HG03432 (cell line): ENCODE data around the gene ZCCHC24.
"Not testable (repeated sequence)": the region's sequence is repeated elsewhere in the genome, so short reads cannot be mapped to it uniquely, and the experiment has no call there.

Experiments
- ATAC-seq: cut with Tn5 transposase; IDR thresholded peaks from one replicate; pipeline ENCODE4 v1.9.1; 2021; ENCODE audit warnings: mild to moderate bottlenecking, moderate library complexity; ENCODE audit not compliant: unreplicated experiment

ZCCHC24 gene

GRCh38 chr10:79347894-79348639, 97.4 kb downstream of the ZCCHC24 start:
- peak; percentile 78 for ATAC-seq

- ATAC-seq = peak; percentile 85
These were observed 98.1 kb downstream of the ZCCHC24 start, which contains the start of gene PPIF for GRCh38 chr10:79347226-79347893. PPIF (plus strand) TSS chr10:79347469; CDS start chr10:79347549, 80 bp downstream.

- no peak for ATAC-seq
These were observed 98.8 kb downstream of the ZCCHC24 start for GRCh38 chr10:79346388-79347225.

GRCh38 chr10:79346012-79346340, 99.4 kb downstream of the ZCCHC24 start:
- no peak for ATAC-seq

- ATAC-seq = no peak
These were observed 100.0 kb downstream of the ZCCHC24 start for GRCh38 chr10:79345241-79346011.

- no peak for ATAC-seq
These were observed 100.8 kb downstream of the ZCCHC24 start for GRCh38 chr10:79344502-79345195.

GRCh38 chr10:79342811-79343561, 102.4 kb downstream of the ZCCHC24 start:
- no peak for ATAC-seq

GRCh38 chr10:79342295-79342761, 103.1 kb downstream of the ZCCHC24 start:
- ATAC-seq = no peak

GRCh38 chr10:79340646-79341244, 104.7 kb downstream of the ZCCHC24 start:
- ATAC-seq = no peak

GRCh38 chr10:79339266-79339665, 106.2 kb downstream of the ZCCHC24 start:
- no peak for ATAC-seq

- not testable (repeated sequence) for ATAC-seq
These were observed 107.5 kb downstream of the ZCCHC24 start for GRCh38 chr10:79337783-79338469.

- no peak for ATAC-seq
These were observed 108.7 kb downstream of the ZCCHC24 start for GRCh38 chr10:79336739-79337138.

GRCh38 chr10:79336276-79336675, 109.1 kb downstream of the ZCCHC24 start:
- ATAC-seq = no peak

GRCh38 chr10:79335470-79336235, 109.8 kb downstream of the ZCCHC24 start:
- no peak for ATAC-seq

GRCh38 chr10:79335094-79335469, 110.3 kb downstream of the ZCCHC24 start:
- no peak for ATAC-seq

GRCh38 chr10:79334573-79334972, 110.9 kb downstream of the ZCCHC24 start:
- ATAC-seq = no peak

GRCh38 chr10:79333513-79333912, 111.9 kb downstream of the ZCCHC24 start:
- no peak for ATAC-seq
